ENCODE data around the gene VIT. TPM values are rescaled to one million over a fixed set of nuclear protein-coding genes. Genes with fewer than 3 reads are reported as not detected.

VIT gene
- polyA plus RNA-seq, 3 donors = not detected

DNA sequence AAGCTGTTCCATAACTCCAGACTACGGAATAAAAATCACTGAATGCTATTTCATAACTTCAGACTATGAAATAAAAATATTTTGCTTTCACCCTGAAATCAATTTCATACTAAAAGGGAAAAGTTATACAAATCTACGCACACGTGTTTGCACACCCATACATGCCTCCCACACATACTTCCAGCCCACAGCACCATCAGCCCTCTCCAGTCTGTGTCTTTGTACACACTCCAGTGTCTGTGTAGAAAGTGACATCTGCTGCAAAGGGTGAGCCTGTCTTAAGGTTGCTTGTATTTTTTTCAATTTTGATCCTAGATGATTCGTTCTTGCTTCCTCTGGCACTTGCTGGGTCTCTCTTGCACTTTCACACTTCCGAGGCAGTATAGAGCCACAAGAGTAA is 53.6 kb downstream of the VIT start:
- Mint-ChIP-seq H3K4me3 (no peak overlapping the region), H3K27ac (no peak overlapping the region), H3K27me3 (ENCODE audit: low read depth in 3 of 3) (peaks cover 0 to 5% (median 2%) of the 10 kb centered on the region in 3 donors), H3K36me3 (no peaks in the 10 kb centered on the region), H3K4me1 (no peaks in the 10 kb centered on the region), H3K9me3 (peaks cover 0 to 4% (median 0%) of the 10 kb centered on the region in 7 donors)
- 100% methylated on average over 1 of the region's 5 CpGs for WGBS (ENCODE audit: insufficient coverage)
- intact Hi-C loops (cut with micrococcal nuclease) = no loop called here
- DNase-seq = no peak
- H3K36me3 ChIP-seq (replicated peaks in 1 of 2; ENCODE audit: control insufficient read depth in 1 of 2, insufficient read depth in 2 of 2, low read length in 2 of 2) = no peaks in the 10 kb centered on the region
- H2AFZ ChIP-seq (ENCODE audit: insufficient read depth, low read depth, low read length, poor library complexity, severe bottlenecking) = no peak overlapping the region
- no peaks in the 10 kb centered on the region for H4K20me1 ChIP-seq (ENCODE audit: insufficient read depth, low read length)
- H3K4me2 ChIP-seq (replicated peaks; ENCODE audit: extremely low read depth, low read length, poor library complexity, severe bottlenecking) = no peak overlapping the region
- H3K27me3 ChIP-seq (ENCODE audit: control insufficient read depth in 2 of 2, insufficient read depth in 2 of 2, low read length in 2 of 2) = no peaks in the 10 kb centered on the region
- H3K79me2 ChIP-seq (ENCODE audit: insufficient read depth, low read length) = no peaks in the 10 kb centered on the region
- H3K4me3 ChIP-seq (replicated peaks in 1 of 3; ENCODE audit: low read depth in 2 of 3, low read length in 3 of 3) = no peak overlapping the region
- no peak overlapping the region for H3K27ac ChIP-seq (ENCODE audit: low read depth in 1 of 2, low read length in 2 of 2)
- TF ChIP-seq, protein P1, sequence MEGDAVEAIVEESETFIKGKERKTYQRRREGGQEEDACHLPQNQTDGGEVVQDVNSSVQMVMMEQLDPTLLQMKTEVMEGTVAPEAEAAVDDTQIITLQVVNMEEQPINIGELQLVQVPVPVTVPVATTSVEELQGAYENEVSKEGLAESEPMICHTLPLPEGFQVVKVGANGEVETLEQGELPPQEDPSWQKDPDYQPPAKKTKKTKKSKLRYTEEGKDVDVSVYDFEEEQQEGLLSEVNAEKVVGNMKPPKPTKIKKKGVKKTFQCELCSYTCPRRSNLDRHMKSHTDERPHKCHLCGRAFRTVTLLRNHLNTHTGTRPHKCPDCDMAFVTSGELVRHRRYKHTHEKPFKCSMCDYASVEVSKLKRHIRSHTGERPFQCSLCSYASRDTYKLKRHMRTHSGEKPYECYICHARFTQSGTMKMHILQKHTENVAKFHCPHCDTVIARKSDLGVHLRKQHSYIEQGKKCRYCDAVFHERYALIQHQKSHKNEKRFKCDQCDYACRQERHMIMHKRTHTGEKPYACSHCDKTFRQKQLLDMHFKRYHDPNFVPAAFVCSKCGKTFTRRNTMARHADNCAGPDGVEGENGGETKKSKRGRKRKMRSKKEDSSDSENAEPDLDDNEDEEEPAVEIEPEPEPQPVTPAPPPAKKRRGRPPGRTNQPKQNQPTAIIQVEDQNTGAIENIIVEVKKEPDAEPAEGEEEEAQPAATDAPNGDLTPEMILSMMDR (IDR thresholded peaks at IDR 0.05) = no peak
- no peaks in the 10 kb centered on the region for H3K4me1 ChIP-seq (ENCODE audit: control insufficient read depth in 1 of 2, insufficient read depth in 2 of 2, low read length in 2 of 2)
- no peaks in the 10 kb centered on the region for H3K9me3 ChIP-seq (replicated peaks in 1 of 2; ENCODE audit: control insufficient read depth in 1 of 2, insufficient read depth in 1 of 2, low read length in 2 of 2)
- H3K9ac ChIP-seq (ENCODE audit: insufficient read depth, low read length, poor library complexity, severe bottlenecking) = no peak overlapping the region

- TF ChIP-seq, protein P1 (IDR thresholded peaks at IDR 0.05) = no peak
- Histone ChIP-seq H2AFZ (ENCODE audit: insufficient read depth, low read depth, low read length, poor library complexity, severe bottlenecking) (no peak overlapping the region), H3K36me3 (replicated peaks in 1 of 2; ENCODE audit: control insufficient read depth in 1 of 2, insufficient read depth in 2 of 2, low read length in 2 of 2) (no peaks in the 10 kb centered on the region), H3K27ac (ENCODE audit: low read depth in 1 of 2, low read length in 2 of 2) (no peak overlapping the region), H3K4me2 (replicated peaks; ENCODE audit: extremely low read depth, low read length, poor library complexity, severe bottlenecking) (no peak overlapping the region), H3K79me2 (ENCODE audit: insufficient read depth, low read length) (no peaks in the 10 kb centered on the region), H4K20me1 (ENCODE audit: insufficient read depth, low read length) (no peaks in the 10 kb centered on the region), H3K9me3 (replicated peaks in 1 of 2; ENCODE audit: control insufficient read depth in 1 of 2, insufficient read depth in 1 of 2, low read length in 2 of 2) (no peaks in the 10 kb centered on the region), H3K9ac (ENCODE audit: insufficient read depth, low read length, poor library complexity, severe bottlenecking) (no peak overlapping the region), H3K4me3 (replicated peaks in 1 of 3; ENCODE audit: low read depth in 2 of 3, low read length in 3 of 3) (no peak overlapping the region), H3K4me1 (ENCODE audit: control insufficient read depth in 1 of 2, insufficient read depth in 2 of 2, low read length in 2 of 2) (no peaks in the 10 kb centered on the region), H3K27me3 (ENCODE audit: control insufficient read depth in 2 of 2, insufficient read depth in 2 of 2, low read length in 2 of 2) (no peaks in the 10 kb centered on the region)
- DNase-seq = no peak
- Mint-ChIP-seq H3K4me3 (no peak overlapping the region), H3K9me3 (peaks cover 0 to 2% (median 0%) of the 10 kb centered on the region in 7 donors), H3K4me1 (no peaks in the 10 kb centered on the region), H3K27me3 (ENCODE audit: low read depth in 3 of 3) (peaks cover 0 to 6% (median 2%) of the 10 kb centered on the region in 3 donors), H3K36me3 (no peaks in the 10 kb centered on the region), H3K27ac (no peak overlapping the region)
- WGBS (ENCODE audit: insufficient coverage) = 81% methylated on average over 3 of the region's 5 CpGs
- intact Hi-C loops (cut with micrococcal nuclease) = no loop called here
Measured at GRCh38 chr2:36753706-36754221, 57.3 kb downstream of the VIT start.
